Upper lobe of left lung (tissue), 6 donors: ENCODE results near the gene MYOM3. TPM values are rescaled to one million over a fixed set of nuclear protein-coding genes. Genes with fewer than 3 reads are reported as not detected.
"Not testable (repeated sequence)": the region's sequence is repeated elsewhere in the genome, so short reads cannot be mapped to it uniquely, and the experiment has no call there.

ENCODE experiments used
- ATAC-seq, 2 donors: fragments of 200-7000 bp; cut with Tn5 transposase; one replicate each; pipeline ENCODE4 v1.9.1; 2022; ENCODE audit warnings: mild to moderate bottlenecking in 2 of 2, moderate library complexity in 2 of 2; ENCODE audit not compliant: low FRiP score in 2 of 2
- DNase-seq, 2 donors: peaks; one replicate each; pipeline ENCODE4 v3.0.0-alpha.2; 2019 to 2020
- H3K27ac ChIP-seq, 4 donors: fragments of 200-600 bp; sonication (generic); one replicate each; pipeline ENCODE4 v1.5.1; 2016 to 2019
- H3K27me3 ChIP-seq, 4 donors: fragments of 200-600 bp; sonication (generic); one replicate each; pipeline ENCODE4 v1.5.1; 2017 to 2019
- H3K36me3 ChIP-seq, 4 donors: fragments of 200-600 bp; sonication (generic); one replicate each; pipeline ENCODE4 v1.5.1; 2016 to 2019
- H3K4me1 ChIP-seq, 4 donors: fragments of 200-600 bp; sonication (generic); one replicate each; pipeline ENCODE4 v1.5.1; 2018 to 2019
- H3K4me3 ChIP-seq, 4 donors: fragments of 200-600 bp; sonication (generic); one replicate each; pipeline ENCODE4 v1.5.1; 2017 to 2019; ENCODE audit warnings: mild to moderate bottlenecking in 2 of 4, moderate library complexity in 1 of 4
- H3K9me3 ChIP-seq, 4 donors: fragments of 200-600 bp; sonication (generic); one replicate each; pipeline ENCODE4 v1.5.1; 2018 to 2019
- EP300 ChIP-seq, 4 donors: sonication (generic); formaldehyde crosslinking; IDR thresholded peaks; one replicate each; pipeline ENCODE4 v1.5.1; 2017; ENCODE audit warnings: antibody characterized with exemption in 4 of 4, control low read depth in 2 of 4
- POLR2A ChIP-seq, 4 donors: fragments of 450-650 bp; IDR thresholded peaks; one replicate each; pipeline ENCODE4 v1.5.1; 2016 to 2017; ENCODE audit warnings: antibody characterized with exemption in 4 of 4, mild to moderate bottlenecking in 2 of 4
- POLR2AphosphoS5 ChIP-seq, 2 donors: sonication (generic); formaldehyde crosslinking; IDR thresholded peaks; one replicate each; pipeline ENCODE4 v1.5.1; 2017; ENCODE audit warnings: antibody characterized with exemption in 2 of 2
- WGBS, 2 donors: methylation state at CpG; one replicate each; pipeline ENCODE4 v1.1.5; 2017 to 2018; 5-methylcytosine and 5-hydroxymethylcytosine counted together
- total RNA-seq, 6 donors: library from RNA; depleted of rRNA in 4 of 6; stranded (reverse); fragments of >200 nt in 4 of 6; gene quantifications; one replicate each; pipeline versions ENCODE4 v1.1.0 to v1.2.1, GENCODE V29; 2016 to 2021
- TF ChIP-seq, protein P1 (sequence below), 6 experiments: fragments of 450-650 bp in 4 of 6; fragments of 200-600 bp in 2 of 6; sonication (generic) in 2 of 6; IDR thresholded peaks; one replicate each; pipeline ENCODE4 v1.5.1; 2016 to 2019; ENCODE audit warnings: antibody characterized with exemption in 6 of 6
- donor health status: DM: no; HTN: no; CAD: no; lungs with moderate emphysema.
- donor health status: DM: no; HTN: yes; CAD: no; lungs with severe emphysema.

Gene MYOM3
- total RNA-seq, 6 donors from 2014 or later: 0.11 to 0.20 (median 0.15) TPM; not detected in 3

DNA sequence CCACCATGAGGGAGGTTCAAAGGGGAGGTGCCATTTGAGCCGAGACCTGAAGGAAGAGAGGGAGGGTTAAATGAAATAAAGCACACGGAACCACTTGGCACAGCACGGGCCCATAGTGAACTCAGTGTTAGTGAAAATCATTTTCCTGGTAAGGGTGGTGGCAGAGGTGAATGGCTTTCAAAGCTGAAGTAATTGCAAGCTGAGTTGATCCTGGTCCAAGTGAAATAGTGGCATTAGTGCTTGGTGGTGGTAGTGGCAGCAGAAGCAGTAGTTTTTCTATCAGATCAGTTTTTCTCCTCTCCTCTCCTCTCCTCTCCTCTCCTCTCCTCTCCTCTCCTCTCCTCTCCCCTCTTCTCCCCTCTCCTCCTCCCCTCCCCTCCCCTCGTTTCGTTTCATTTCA, 101.3 kb downstream of the MYOM3 start:
- H3K27ac ChIP-seq: peak overlapping the region in 1 of 4 donors; percentile 21
- TF ChIP-seq, protein P1, sequence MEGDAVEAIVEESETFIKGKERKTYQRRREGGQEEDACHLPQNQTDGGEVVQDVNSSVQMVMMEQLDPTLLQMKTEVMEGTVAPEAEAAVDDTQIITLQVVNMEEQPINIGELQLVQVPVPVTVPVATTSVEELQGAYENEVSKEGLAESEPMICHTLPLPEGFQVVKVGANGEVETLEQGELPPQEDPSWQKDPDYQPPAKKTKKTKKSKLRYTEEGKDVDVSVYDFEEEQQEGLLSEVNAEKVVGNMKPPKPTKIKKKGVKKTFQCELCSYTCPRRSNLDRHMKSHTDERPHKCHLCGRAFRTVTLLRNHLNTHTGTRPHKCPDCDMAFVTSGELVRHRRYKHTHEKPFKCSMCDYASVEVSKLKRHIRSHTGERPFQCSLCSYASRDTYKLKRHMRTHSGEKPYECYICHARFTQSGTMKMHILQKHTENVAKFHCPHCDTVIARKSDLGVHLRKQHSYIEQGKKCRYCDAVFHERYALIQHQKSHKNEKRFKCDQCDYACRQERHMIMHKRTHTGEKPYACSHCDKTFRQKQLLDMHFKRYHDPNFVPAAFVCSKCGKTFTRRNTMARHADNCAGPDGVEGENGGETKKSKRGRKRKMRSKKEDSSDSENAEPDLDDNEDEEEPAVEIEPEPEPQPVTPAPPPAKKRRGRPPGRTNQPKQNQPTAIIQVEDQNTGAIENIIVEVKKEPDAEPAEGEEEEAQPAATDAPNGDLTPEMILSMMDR (IDR thresholded peaks at IDR 0.05): no peak
- TF ChIP-seq POLR2AphosphoS5 (IDR thresholded peaks at IDR 0.05) (no peak), EP300 (IDR thresholded peaks at IDR 0.05) (no peak), POLR2A (IDR thresholded peaks at IDR 0.05) (no peak)
- no peaks in the 10 kb centered on the region for H3K27me3 ChIP-seq
- peaks cover 0 to 7% (median 2%) of the 10 kb centered on the region in 4 donors for H3K4me1 ChIP-seq
- 47 to 70% methylated on average over 3 to 5 of the region's 5 CpGs for WGBS, 2 donors
- ATAC-seq: no peak
- no peaks in the 10 kb centered on the region for H3K9me3 ChIP-seq
- H3K36me3 ChIP-seq: no peaks in the 10 kb centered on the region
- H3K4me3 ChIP-seq: no peak overlapping the region
- DNase-seq: no peak

- H3K27ac ChIP-seq: no peak overlapping the region
- no peak for ATAC-seq
Observed at GRCh38 chr1:24009406-24009805, 102.5 kb downstream of the MYOM3 start.

GRCh38 chr1:24008574-24009184, 103.3 kb downstream of the MYOM3 start:
- not testable (repeated sequence) for DNase-seq, ATAC-seq, H3K27ac ChIP-seq, H3K9me3 ChIP-seq, H3K36me3 ChIP-seq, H3K4me3 ChIP-seq, H3K4me1 ChIP-seq, H3K27me3 ChIP-seq
- WGBS, 2 donors: 39 to 47% methylated on average over 3 of the region's 3 CpGs

More at GRCh38 chr1:24009406-24009805, 102.5 kb downstream of the MYOM3 start:
- Histone ChIP-seq H3K9me3 (no peaks in the 10 kb centered on the region), H3K27me3 (no peaks in the 10 kb centered on the region), H3K4me1 (peaks cover 0 to 7% (median 2%) of the 10 kb centered on the region in 4 donors), H3K4me3 (no peak overlapping the region), H3K36me3 (no peaks in the 10 kb centered on the region)
- TF ChIP-seq, protein P1 (IDR thresholded peaks at IDR 0.05): no peak
- TF ChIP-seq POLR2A (IDR thresholded peaks at IDR 0.05) (no peak), EP300 (IDR thresholded peaks at IDR 0.05) (no peak), POLR2AphosphoS5 (IDR thresholded peaks at IDR 0.05) (no peak)
- 86 to 96% methylated on average over 1 of the region's 1 CpG for WGBS, 2 donors
- no peak for DNase-seq

GRCh38 chr1:24007079-24007478, 104.9 kb downstream of the MYOM3 start:
- Histone ChIP-seq H3K27me3 (no peaks in the 10 kb centered on the region), H3K4me1 (peaks cover 0 to 7% (median 2%) of the 10 kb centered on the region in 4 donors), H3K27ac (no peak overlapping the region), H3K4me3 (no peak overlapping the region), H3K36me3 (no peaks in the 10 kb centered on the region), H3K9me3 (no peaks in the 10 kb centered on the region)
- ATAC-seq (no peak), DNase-seq (no peak)
- TF ChIP-seq EP300 (IDR thresholded peaks at IDR 0.05) (no peak), POLR2A (IDR thresholded peaks at IDR 0.05) (no peak), POLR2AphosphoS5 (IDR thresholded peaks at IDR 0.05) (no peak)
- TF ChIP-seq, protein P1 (IDR thresholded peaks at IDR 0.05): no peak

Other genes with a start within 250 kb of the MYOM3 start
- 10 to 100 TPM; 22.6 to 70.8 (median 40.5) TPM for gene FUCA1, start 243.8 kb downstream of the MYOM3 start, total RNA-seq
- gene CNR2, start 198.8 kb downstream of the MYOM3 start, total RNA-seq: under 1 TPM in 4 of 6 donors, not detected in 2; 0.13 to 0.59 (median 0.24) TPM
- 100 to 1,000 TPM; 101 to 892 (median 139) TPM for gene PNRC2, start 152.3 kb downstream of the MYOM3 start, total RNA-seq
- 100 to 1,000 TPM in 2 of 6 donors, 10 to 100 TPM in 4; 66.3 to 187 (median 88.7) TPM for gene SRSF10, start 131.8 kb downstream of the MYOM3 start, total RNA-seq
- gene IL22RA1, start 31.0 kb upstream of the MYOM3 start, total RNA-seq: 1 to 10 TPM in 3 of 6 donors, under 1 TPM in 3; 0.15 to 1.4 (median 0.90) TPM
- gene IFNLR1, start 75.2 kb upstream of the MYOM3 start, total RNA-seq: 10 to 100 TPM in 2 of 6 donors, 1 to 10 TPM in 4; 4.1 to 15.5 (median 6.8) TPM
- under 1 TPM in 2 of 6 donors, not detected in 4; 0.09 to 0.24 TPM for gene GRHL3, start 207.2 kb upstream of the MYOM3 start, total RNA-seq